WI38 (cell line): Measurements from ENCODE around the gene CACNB2.
"Not testable (repeated sequence)": the region's sequence is repeated elsewhere in the genome, so short reads cannot be mapped to it uniquely, and the experiment has no call there.

Experiments
- H3K4me3 ChIP-seq: 2 replicates; pipeline ENCODE4 v1.5.1; 2011; ENCODE audit warnings: low read depth, mild to moderate bottlenecking, control low read depth, low read length
- TF ChIP-seq, protein P1 (sequence below): IDR thresholded peaks from 2 replicates; pipeline ENCODE4 v1.5.1; 2012; ENCODE audit warnings: low read depth, mild to moderate bottlenecking, control low read depth, low read length

CACNB2 gene

DNA sequence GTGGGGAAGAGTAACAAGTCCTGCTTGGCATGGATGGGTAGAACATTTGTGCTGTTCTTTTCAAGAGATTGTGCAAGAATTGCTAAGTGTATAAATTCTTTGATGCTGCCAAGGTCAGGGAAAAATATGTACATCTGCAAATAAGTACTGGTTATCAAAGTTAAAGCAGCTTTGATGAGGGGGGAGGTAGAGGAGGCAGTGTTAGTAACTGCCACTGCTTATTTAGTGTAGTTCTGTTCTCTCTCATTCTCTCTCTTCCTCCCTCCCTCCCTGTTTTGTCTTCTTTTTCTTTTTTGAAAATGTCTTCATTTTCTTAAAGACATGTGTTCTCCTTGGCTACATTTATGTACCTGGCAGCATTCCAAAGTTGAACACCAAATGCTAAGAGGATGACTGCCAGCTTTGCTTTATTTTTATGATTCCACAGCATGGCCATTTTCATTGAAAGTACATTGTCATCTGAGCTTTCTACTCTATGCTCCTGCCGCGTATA is 18.6 kb downstream of the CACNB2 start:
- TF ChIP-seq, protein P1, sequence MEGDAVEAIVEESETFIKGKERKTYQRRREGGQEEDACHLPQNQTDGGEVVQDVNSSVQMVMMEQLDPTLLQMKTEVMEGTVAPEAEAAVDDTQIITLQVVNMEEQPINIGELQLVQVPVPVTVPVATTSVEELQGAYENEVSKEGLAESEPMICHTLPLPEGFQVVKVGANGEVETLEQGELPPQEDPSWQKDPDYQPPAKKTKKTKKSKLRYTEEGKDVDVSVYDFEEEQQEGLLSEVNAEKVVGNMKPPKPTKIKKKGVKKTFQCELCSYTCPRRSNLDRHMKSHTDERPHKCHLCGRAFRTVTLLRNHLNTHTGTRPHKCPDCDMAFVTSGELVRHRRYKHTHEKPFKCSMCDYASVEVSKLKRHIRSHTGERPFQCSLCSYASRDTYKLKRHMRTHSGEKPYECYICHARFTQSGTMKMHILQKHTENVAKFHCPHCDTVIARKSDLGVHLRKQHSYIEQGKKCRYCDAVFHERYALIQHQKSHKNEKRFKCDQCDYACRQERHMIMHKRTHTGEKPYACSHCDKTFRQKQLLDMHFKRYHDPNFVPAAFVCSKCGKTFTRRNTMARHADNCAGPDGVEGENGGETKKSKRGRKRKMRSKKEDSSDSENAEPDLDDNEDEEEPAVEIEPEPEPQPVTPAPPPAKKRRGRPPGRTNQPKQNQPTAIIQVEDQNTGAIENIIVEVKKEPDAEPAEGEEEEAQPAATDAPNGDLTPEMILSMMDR: no peak
- no peak overlapping the region for H3K4me3 ChIP-seq

DNA sequence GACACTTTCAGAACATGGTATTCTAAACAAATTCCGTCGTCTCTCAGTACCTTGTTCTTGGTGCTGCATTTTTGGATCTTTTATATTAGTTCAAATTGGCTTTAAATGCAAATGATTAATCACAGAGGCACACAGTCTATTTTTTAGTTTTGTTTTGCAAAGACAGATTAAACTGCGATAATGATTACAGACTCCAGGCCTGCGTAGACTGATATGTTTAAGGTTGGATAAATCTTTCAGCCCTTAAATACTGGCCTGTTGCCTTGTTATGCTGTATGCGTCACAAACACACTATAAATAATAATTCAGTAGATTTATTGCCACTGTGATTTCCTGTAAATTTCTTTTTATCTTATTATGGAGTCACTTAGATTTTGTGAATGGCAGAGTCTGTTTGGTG is 19.3 kb downstream of the CACNB2 start:
- TF ChIP-seq, protein P1: no peak
- no peak overlapping the region for H3K4me3 ChIP-seq

DNA sequence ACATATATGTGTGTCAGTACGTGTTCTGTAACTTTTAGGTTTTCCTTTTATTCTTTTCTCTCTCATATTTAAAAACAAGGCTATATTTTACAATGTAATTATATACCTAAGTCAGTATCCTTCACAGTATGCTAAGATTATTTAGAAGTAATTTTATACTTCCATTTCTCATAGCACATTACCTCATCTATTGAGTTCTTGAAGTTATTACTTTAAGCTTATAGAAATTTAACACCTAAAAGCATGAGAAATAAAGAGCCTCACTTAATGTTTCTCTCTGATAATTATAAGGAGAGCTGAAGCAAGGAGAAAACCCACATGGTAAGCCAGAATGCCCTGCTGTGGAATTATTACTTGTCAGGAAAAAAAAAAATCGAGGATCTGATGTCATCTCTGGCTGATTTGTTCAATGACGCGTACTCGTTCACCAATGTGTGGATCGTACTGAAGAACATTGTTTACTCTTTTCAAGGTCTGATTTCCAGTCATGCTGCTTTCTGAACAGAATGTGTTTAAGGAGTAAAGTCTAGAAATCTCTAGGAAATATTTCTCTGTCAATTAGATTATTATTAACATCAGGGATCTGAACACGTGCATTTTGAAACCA is 21.9 kb downstream of the CACNB2 start:
- no peak overlapping the region for H3K4me3 ChIP-seq
- TF ChIP-seq, protein P1: no peak

DNA sequence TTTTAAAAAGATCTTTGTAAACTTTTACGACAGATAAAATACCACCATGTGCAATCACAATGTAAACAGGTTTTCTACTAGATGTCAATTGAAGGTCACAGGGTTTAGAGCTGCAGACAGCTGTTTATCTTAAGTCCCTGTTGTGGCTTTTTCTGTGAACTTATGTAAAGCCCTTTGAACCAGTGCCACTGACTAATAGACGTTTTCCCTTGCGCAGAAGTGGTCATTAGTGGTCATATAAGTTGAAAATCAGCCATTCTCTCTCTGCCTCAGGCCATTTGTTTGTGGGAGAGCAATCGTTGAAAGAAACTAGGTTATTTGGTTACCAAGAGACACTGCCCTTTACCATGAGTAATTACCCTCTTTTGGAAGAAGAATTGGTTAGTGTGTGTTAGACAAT is 23.9 kb downstream of the CACNB2 start:
- TF ChIP-seq, protein P1: no peak
- H3K4me3 ChIP-seq: no peak overlapping the region

DNA sequence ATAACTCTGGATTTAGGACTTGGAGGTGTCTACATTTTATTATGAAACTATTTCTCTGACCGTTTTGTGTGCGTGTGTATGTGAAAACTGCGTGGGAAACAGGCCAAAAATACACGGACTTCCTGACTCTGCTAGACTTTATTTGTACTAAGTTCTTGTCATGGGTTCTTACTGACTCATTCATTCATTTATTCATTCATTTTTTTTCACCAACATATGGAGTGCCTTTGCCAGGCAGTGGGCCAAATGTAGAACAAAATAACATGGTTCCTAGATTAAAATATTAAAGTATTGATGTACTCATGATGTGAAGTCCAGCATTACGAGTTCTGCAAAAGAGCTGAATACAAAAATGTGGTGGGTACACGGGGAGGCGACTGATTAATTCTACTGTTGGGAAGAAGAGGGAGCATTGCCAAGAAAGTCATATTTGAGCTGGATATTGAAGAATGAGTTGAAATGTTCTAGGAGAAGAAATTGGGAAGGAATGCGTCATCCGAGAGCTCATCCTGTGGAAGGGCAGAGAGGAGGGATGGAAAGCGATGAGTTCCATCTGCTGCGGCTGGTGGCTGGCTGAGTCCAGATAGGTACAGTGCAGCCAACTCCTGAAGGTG is 24.6 kb downstream of the CACNB2 start:
- TF ChIP-seq, protein P1: no peak
- H3K4me3 ChIP-seq: no peak overlapping the region

DNA sequence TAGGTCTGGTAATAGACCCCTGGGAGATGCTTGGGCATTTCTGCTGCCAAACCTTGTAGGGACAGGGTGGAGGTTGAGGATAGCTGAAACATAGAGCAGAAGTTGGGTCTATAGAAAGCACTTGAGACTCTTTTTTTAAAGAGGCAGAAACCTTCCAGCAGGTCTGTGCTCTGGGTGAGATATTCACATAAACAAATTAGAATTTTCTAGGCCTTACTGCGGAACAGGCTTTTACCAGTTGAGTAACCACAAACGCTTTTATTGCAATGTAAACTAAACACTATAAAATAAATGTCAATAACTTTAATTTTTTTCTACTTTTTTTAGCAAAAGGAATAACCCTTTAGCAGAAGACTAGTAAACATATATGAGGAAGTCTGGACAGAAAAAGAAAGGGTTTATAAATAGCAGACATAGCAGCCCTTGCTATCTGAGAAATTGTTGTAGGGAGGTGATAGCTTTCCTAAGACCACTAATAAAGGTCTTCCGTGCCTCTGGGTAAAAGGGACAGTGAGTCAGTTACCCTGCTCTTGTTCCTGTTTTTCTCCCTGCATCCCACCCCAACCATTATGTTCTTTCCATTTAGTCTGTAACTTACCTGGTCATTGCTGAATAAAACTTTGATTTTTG is 38.7 kb downstream of the CACNB2 start:
- no peak overlapping the region for H3K4me3 ChIP-seq
- TF ChIP-seq, protein P1: no peak

DNA sequence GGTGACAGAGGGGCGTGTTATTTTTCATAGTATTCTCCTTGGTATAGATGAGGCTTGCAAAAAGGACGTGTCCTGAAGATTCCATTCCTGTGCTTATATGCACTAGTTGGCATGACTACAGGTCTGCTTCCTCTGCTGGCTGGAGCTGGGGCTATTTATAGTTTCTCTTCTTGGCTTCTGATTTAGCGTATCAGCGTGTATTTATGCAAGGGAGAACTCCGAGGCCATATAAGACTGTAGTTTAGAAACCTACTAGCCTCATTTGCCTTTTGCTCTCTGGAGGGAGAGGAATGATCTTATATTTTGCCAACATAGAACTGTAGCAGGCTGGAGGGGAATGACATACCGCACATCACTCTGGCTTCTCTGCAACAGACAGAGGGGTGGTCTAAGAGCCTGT is 39.7 kb downstream of the CACNB2 start:
- H3K4me3 ChIP-seq: no peak overlapping the region
- TF ChIP-seq, protein P1: no peak

DNA sequence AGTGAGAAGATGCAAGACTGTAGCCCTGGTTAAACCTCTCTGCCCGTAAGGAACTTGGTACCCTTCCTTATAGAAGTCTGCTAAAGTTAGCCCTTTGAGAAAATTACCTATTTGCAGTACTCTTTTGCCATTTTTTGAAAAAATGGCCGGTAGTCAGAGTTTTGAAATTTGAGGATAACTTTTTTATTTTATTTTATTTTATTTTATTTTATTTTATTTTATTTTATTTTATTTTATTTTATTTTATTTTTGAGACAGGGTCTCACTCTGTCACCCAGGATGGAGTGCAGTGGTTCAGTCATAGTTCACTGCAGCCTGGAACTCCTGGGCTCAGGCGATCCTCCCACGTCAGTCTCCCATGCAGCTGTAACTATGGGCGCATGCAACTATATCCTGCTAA is 41.2 kb downstream of the CACNB2 start:
- H3K4me3 ChIP-seq: not testable (repeated sequence)
